ENCODE measurements around the gene PRXL2A.

The PRXL2A gene

DNA sequence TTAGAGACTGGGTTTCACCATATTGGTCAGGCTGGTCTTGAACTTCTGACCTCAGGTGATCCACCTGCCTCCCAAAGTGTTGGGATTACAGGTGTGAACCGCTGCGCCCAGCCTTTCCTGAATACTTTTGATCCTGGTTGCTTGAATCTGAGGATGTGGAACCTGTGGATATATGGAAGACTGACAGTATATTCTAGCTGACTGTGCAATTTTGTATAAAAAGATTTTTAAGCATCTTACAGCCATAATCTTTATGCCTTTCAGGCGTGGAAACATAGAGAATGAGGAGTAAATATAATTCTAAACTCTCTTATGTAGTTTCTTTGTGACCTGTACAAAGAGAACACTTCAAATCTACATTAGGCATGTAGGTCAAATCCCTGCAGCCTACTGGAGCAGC, 61.9 kb downstream of the PRXL2A start:
- peak overlapping the region in 7 of 11 experiments; percentile 25 to 76 (median 46); a peak in 9 of 22 replicates for H3K9ac ChIP-seq
- H3K9me3 ChIP-seq (replicated peaks in 1 of 11) = peaks cover 0 to 9% (median 6%) of the 10 kb centered on the region in 11 experiments; a peak in 14 of 22 replicates
- H4K20me1 ChIP-seq = peaks cover 44 to 100% (median 94%) of the 10 kb centered on the region in 11 experiments
- TF ChIP-seq Cebpa-rat (IDR thresholded peaks at IDR 0.05) = no peak
- peak overlapping the region in 8 of 11 experiments; percentile 9 to 99 (median 67); a peak in 13 of 22 replicates for H3K27ac ChIP-seq
- peaks cover 99 to 100% (median 100%) of the 10 kb centered on the region in 10 experiments for H3K4me1 ChIP-seq
- peak overlapping the region; percentile 93 to 100 (median 99) for H3K4me2 ChIP-seq
- H3K27me3 ChIP-seq = no peaks in the 10 kb centered on the region
- peaks cover 67 to 98% (median 79%) of the 10 kb centered on the region in 11 experiments for H3K36me3 ChIP-seq
- H3K4me3 ChIP-seq = peak overlapping the region in 4 of 10 experiments; percentile 4 to 38 (median 27); a peak in 3 of 20 replicates

DNA sequence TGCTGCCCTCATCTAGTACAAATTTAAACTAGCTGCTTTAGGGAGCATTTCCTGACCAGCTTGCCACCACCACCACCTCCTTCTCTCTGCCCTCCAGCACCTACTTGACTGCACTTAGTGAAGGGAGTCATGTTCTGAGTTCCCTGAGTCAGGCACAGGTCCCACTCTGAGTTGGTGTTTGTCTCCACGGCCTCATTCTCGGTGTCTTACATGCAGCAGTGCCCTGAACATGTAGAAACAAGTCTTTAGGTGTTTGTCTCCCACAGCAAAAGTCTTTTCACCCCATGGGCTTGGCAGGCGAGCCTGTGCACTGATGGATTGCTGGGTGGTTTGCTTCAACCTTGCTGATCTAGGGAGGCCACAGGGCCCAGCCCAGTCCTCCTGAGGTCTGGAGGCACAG, 62.6 kb downstream of the PRXL2A start:
- TF ChIP-seq Cebpa-rat (IDR thresholded peaks at IDR 0.05) = no peak
- peaks cover 0 to 16% (median 13%) of the 10 kb centered on the region in 11 experiments; a peak in 18 of 22 replicates for H3K9me3 ChIP-seq (replicated peaks in 1 of 11)
- peaks cover 92 to 100% (median 98%) of the 10 kb centered on the region in 10 experiments for H3K4me1 ChIP-seq
- no peaks in the 10 kb centered on the region for H3K27me3 ChIP-seq
- H3K4me2 ChIP-seq = peak overlapping the region; percentile 93 to 100 (median 99)
- peak overlapping the region in 5 of 10 experiments; percentile 2 to 33 (median 4); a peak in 5 of 20 replicates for H3K4me3 ChIP-seq
- H3K9ac ChIP-seq = peak overlapping the region; percentile 0 to 76 (median 39); a peak in 17 of 22 replicates
- H4K20me1 ChIP-seq = peaks cover 44 to 100% (median 94%) of the 10 kb centered on the region in 11 experiments
- peaks cover 75 to 98% (median 85%) of the 10 kb centered on the region in 11 experiments for H3K36me3 ChIP-seq
- peak overlapping the region; percentile 9 to 99 (median 65); a peak in 20 of 22 replicates for H3K27ac ChIP-seq

DNA sequence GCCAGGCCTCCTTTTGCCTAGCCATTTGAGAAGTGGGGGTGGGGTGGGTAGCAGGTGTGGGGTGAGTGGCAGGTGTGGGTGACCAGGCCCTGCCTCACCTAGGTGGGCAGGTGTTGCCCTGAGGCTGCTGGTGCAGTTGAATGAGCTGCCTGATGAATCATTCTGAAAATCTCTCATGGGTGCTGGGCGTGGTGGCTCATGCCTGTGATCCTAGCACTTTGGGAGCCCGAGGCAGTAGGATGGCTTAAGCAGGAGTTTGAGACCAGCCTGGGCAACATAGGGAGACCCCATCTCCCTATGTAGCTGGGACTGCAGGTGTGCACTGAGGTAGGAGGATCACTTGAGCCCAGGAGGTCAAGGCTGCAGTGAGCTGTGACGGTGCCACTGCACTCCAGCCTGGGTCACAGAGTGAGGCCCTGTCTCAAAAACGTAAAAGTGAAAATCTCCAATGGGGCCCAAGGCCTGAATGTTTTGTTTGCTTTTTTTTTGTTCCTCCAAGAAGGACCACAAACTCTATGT, 63.4 kb downstream of the PRXL2A start:
- Histone ChIP-seq H3K4me3 (peak overlapping the region in 5 of 10 experiments; percentile 4 to 33 (median 14); a peak in 7 of 20 replicates), H3K27me3 (no peaks in the 10 kb centered on the region), H3K36me3 (peaks cover 77 to 98% (median 90%) of the 10 kb centered on the region in 11 experiments), H3K4me1 (peaks cover 84 to 100% (median 92%) of the 10 kb centered on the region in 10 experiments), H3K9ac (peak overlapping the region in 9 of 11 experiments; percentile 25 to 76 (median 43); a peak in 13 of 22 replicates), H4K20me1 (peaks cover 44 to 100% (median 93%) of the 10 kb centered on the region in 11 experiments), H3K4me2 (peak overlapping the region; percentile 93 to 100 (median 99)), H3K9me3 (replicated peaks in 1 of 11) (peaks cover 0 to 24% (median 21%) of the 10 kb centered on the region in 11 experiments; a peak in 18 of 22 replicates), H3K27ac (peak overlapping the region; percentile 23 to 99 (median 65); a peak in 20 of 22 replicates)
- no peak for TF ChIP-seq Cebpa-rat (IDR thresholded peaks at IDR 0.05)

DNA sequence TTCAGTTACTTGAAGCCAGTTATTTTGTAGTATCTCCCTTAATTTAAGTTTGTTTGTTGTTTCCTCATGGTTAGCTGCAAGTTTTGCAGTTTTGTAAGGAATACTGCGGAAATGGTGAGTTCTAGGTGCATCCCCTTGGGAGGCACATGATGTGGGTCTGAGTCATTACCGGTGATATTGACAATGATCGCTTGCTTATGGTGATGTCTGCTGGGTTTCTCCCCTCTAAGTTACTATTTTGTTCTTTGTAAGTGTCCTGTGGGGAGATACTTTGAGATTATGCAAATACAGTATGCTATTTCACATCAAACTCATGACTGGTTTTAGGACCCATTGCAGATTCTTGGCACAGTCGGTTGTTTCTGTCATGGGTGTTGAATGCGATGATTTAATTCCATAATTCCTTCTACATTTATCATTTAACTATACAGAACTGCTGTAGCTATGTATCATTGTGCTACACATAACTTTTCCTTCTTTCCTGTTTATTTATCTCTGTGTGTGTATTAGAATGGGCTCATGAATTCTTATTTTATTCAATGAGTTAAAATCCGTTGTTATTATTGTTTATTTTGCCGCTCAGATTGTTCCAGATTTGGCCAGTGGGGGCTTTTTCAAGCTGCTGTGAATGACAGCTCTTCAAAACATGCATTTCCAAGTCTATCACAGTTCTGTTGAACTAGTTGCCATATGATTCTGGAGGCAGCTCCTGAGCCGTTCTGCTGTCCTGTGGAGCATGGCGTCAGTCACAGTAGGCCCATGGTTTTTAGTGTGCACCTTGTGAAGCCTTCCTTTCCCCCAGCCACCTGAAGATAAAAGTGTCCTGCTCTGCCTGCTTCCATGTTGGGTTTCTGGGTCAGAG, 64.1 kb downstream of the PRXL2A start:
- Histone ChIP-seq H3K4me1 (peaks cover 77 to 100% (median 88%) of the 10 kb centered on the region in 10 experiments), H3K27me3 (no peaks in the 10 kb centered on the region), H4K20me1 (peaks cover 44 to 100% (median 93%) of the 10 kb centered on the region in 11 experiments), H3K9me3 (replicated peaks in 1 of 11) (peaks cover 0 to 31% (median 28%) of the 10 kb centered on the region in 11 experiments; a peak in 20 of 22 replicates), H3K27ac (peak overlapping the region; percentile 49 to 99 (median 65); a peak in 21 of 22 replicates), H3K36me3 (peaks cover 83 to 98% (median 92%) of the 10 kb centered on the region in 11 experiments), H3K4me2 (peak overlapping the region; percentile 93 to 100 (median 99)), H3K4me3 (peak overlapping the region in 5 of 10 experiments; percentile 5 to 34 (median 14); a peak in 7 of 20 replicates), H3K9ac (peak overlapping the region in 10 of 11 experiments; percentile 25 to 79 (median 56); a peak in 19 of 22 replicates)
- TF ChIP-seq Cebpa-rat (IDR thresholded peaks at IDR 0.05) = no peak

DNA sequence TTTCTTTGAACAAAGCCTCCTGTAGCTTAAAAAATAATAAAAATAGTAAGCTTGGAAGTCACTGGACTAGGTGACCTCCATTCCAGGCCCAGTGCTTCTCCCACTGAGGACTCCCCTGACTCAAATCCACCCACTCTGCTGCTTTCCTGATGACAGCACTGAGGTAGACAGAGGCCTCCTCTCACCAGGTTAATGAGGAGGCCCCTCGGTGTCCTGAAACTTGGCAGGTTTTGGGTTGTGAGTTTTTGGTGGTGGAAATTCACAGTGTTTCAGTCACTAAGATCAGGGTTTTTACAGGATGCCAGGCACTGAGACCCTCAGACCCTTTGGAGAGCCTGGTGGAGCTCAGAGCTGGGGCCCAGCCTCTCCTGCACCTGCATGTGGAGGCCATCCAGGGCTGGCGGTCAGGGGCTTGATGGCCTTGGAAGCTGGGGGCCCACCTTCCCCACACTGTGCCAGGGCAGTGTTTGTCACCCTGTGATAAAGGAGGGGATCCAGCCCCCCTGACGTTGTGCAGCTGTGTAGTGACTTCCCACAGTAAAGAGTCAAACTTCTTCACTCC, 64.8 kb downstream of the PRXL2A start:
- Histone ChIP-seq H3K36me3 (peaks cover 87 to 100% (median 97%) of the 10 kb centered on the region in 11 experiments), H3K9ac (peak overlapping the region; percentile 25 to 79 (median 54); a peak in 20 of 22 replicates), H3K4me3 (peak overlapping the region in 5 of 10 experiments; percentile 12 to 34 (median 20); a peak in 5 of 20 replicates), H4K20me1 (peaks cover 44 to 100% (median 94%) of the 10 kb centered on the region in 11 experiments), H3K9me3 (replicated peaks in 1 of 11) (peaks cover 0 to 38% (median 35%) of the 10 kb centered on the region in 11 experiments; a peak in 20 of 22 replicates), H3K4me1 (peaks cover 70 to 100% (median 82%) of the 10 kb centered on the region in 10 experiments), H3K4me2 (peak overlapping the region; percentile 93 to 100 (median 99)), H3K27me3 (no peaks in the 10 kb centered on the region), H3K27ac (peak overlapping the region; percentile 49 to 99 (median 65))
- TF ChIP-seq Cebpa-rat (IDR thresholded peaks at IDR 0.05) = no peak

DNA sequence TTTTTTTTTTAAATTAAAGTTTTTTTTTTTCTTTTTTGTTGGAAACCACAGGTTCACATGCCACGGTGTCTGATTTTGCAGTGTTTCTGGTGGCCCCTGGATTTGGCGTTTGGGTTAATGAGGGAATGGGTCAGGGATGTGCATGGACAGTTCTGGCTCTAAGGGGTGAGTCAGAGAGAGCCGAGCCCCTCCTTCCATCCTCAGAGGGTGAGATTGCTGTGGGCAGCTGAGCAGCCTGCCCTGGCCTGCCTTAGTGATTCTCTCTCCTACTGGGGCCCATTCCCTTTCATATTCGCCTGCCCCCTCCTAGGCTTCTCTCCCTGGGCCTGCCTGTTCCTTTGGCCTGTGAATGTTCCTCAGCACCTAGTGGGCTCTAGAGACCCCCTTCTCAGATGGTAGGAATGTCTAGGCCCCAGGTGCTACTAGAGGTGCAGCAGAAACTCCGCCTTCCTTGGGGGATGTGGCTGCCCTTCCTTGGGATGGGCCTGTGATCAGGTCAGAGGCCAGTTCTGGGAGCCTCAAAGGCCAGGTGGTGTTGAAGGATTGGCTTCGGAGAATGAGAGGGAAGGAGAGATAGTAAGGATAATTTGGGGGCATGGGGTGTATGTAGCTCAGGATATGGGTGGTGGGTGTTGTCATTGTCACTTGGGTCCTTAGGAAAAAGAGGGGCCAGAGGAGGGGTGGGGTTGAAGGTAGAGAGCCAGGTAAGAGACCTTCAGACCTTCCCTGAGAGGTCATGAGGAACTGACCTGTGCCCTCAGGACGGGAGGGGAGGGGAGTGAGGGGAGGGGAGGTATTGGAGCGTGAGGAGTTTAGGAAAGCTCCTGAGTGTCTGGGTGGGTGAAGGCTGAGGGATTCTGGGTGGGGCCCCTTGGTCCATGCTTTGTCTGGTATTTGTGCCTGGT, 65.6 kb downstream of the PRXL2A start:
- peak overlapping the region; percentile 25 to 79 (median 54); a peak in 21 of 22 replicates for H3K9ac ChIP-seq
- H4K20me1 ChIP-seq = peaks cover 44 to 99% (median 92%) of the 10 kb centered on the region in 11 experiments
- peaks cover 62 to 99% (median 76%) of the 10 kb centered on the region in 10 experiments for H3K4me1 ChIP-seq
- H3K27me3 ChIP-seq = no peaks in the 10 kb centered on the region
- H3K9me3 ChIP-seq (replicated peaks in 1 of 11) = peaks cover 0 to 46% (median 41%) of the 10 kb centered on the region in 11 experiments; a peak in 20 of 22 replicates
- no peak for TF ChIP-seq Cebpa-rat (IDR thresholded peaks at IDR 0.05)
- peak overlapping the region; percentile 49 to 99 (median 65) for H3K27ac ChIP-seq
- H3K4me2 ChIP-seq = peak overlapping the region; percentile 93 to 100 (median 99)
- peak overlapping the region in 6 of 10 experiments; percentile 3 to 47 (median 24); a peak in 8 of 20 replicates for H3K4me3 ChIP-seq
- peaks cover 88 to 99% (median 97%) of the 10 kb centered on the region in 11 experiments for H3K36me3 ChIP-seq

DNA sequence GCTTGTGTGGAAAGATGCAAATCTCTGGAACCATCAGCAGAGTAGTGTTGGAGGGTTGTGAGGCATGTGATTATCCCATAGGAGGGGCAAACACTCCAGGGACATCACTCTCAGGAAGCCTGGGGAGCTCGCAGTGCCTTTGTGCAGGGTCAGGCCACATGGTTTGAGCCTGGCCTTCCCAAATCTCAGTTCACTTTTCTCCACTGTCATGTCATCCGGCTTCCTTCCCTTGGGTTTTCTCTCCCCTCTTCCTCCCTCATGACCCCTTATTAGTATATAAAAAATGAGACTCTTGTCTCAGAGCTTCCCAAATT, 66.2 kb downstream of the PRXL2A start:
- H3K4me2 ChIP-seq = peak overlapping the region; percentile 93 to 100 (median 99)
- peaks cover 56 to 93% (median 70%) of the 10 kb centered on the region in 10 experiments for H3K4me1 ChIP-seq
- TF ChIP-seq Cebpa-rat (IDR thresholded peaks at IDR 0.05) = no peak
- peak overlapping the region in 3 of 10 experiments; percentile 19 to 47 (median 24); a peak in 4 of 20 replicates for H3K4me3 ChIP-seq
- peak overlapping the region in 8 of 11 experiments; percentile 25 to 79 (median 58); a peak in 12 of 22 replicates for H3K9ac ChIP-seq
- H3K36me3 ChIP-seq = peaks cover 83 to 94% (median 91%) of the 10 kb centered on the region in 11 experiments
- H4K20me1 ChIP-seq = peaks cover 44 to 93% (median 87%) of the 10 kb centered on the region in 11 experiments
- no peaks in the 10 kb centered on the region for H3K27me3 ChIP-seq
- H3K27ac ChIP-seq = peak overlapping the region; percentile 49 to 99 (median 65); a peak in 20 of 22 replicates
- H3K9me3 ChIP-seq (replicated peaks in 1 of 11) = peaks cover 0 to 46% (median 41%) of the 10 kb centered on the region in 11 experiments; a peak in 20 of 22 replicates
